HG02981 (cell line): Measurements from ENCODE around the gene ADGRD2.

Source experiments
- ATAC-seq: cut with Tn5 transposase; IDR thresholded peaks from one replicate; pipeline ENCODE4 v1.9.1; 2021; ENCODE audit warnings: mild to moderate bottlenecking, moderate library complexity; ENCODE audit not compliant: unreplicated experiment

Gene ADGRD2

GRCh38 chr9:124506931-124507879 lies 57.0 kb downstream of the ADGRD2 start, which contains the start of gene NR5A1:
Gene NR5A1, minus strand, starts transcription at chr9:124507399. Its CDS starts 4,004 bp downstream, at chr9:124503395.
- ATAC-seq, result no peak

DNA sequence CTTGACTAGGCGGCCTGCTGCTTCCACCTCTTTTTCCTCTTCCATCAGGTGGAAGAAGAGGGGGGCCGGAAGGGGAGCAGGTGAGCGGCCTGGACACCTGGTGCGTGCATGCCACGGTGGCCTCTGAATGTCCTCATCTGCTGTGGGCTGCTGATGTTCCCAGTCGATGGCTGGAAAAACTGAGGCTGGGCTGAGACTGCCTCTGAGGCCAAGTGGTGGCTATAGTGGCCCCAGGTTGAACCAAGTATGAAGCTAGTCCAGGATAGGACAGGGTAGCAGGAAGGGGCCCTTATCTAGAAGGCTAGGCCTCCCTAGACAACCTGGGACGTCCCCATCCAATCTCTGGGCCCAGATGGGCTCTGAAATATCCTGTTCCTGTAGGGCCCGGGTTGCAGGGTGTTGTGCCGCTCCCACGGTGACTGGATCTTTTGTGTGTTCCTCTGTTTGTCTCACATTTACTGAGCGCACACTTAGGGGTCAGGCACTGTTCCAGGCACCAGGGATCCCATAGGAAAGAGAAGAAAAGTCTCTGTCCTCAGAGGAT lies 57.7 kb downstream of the ADGRD2 start:
- no peak for ATAC-seq

DNA sequence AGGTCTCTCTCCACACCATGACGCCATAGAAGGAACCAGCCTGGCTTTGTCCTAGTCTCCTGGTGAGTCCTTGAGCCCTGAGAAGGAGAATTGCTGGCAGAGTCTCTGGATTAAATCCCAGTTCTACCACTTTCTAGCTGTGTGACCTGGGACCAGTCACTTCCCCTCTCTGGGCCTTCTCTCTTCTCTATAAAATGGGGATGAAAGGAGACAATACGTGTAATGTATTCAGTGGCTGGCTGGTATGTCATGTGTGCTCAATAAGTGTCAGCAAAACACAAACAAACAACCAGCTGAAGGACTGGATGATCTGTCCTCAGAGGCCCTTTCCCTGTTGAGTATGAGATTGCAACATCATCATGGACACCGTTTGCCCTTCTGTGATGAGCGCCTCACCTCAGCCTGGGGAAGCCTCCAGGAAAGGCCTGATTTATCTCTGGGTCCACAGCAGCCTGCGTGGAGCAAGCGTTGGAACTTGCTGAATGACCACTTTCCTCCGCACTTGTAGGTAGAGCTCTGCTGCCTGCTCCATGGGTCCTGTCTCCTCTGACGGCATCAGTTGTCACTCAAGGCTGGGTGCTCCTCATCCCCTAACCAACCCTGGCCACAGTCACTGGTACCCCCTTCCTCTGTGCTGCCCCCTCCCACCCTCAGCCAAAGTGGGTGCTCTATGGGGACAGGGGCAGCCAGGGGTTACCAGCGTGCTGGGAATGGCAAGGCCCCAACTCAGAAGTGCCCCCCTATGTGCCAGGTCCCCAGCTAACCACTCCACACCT lies 60.6 kb downstream of the ADGRD2 start:
- no peak for ATAC-seq

DNA sequence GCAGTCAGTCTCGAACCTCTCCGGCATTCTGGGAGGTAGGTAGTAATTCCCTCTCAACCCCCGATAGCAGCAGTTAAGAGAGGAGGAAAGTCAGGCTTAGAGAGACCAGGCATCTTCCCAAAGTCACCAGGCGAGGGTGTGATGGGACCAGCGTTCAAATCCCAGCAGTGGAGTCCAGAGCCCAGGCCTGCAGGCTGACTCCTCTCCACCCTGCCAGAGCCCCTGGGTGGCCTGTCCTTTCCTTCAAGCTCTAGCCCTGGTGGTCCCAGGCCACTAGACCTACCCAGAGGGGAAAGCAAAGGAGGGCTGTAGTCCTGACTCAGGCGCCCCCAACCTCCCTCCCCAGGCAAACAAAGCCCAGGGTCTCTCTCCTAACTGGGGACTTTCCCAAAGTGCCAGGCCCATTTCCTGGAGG lies 61.2 kb downstream of the ADGRD2 start:
- no peak for ATAC-seq

DNA sequence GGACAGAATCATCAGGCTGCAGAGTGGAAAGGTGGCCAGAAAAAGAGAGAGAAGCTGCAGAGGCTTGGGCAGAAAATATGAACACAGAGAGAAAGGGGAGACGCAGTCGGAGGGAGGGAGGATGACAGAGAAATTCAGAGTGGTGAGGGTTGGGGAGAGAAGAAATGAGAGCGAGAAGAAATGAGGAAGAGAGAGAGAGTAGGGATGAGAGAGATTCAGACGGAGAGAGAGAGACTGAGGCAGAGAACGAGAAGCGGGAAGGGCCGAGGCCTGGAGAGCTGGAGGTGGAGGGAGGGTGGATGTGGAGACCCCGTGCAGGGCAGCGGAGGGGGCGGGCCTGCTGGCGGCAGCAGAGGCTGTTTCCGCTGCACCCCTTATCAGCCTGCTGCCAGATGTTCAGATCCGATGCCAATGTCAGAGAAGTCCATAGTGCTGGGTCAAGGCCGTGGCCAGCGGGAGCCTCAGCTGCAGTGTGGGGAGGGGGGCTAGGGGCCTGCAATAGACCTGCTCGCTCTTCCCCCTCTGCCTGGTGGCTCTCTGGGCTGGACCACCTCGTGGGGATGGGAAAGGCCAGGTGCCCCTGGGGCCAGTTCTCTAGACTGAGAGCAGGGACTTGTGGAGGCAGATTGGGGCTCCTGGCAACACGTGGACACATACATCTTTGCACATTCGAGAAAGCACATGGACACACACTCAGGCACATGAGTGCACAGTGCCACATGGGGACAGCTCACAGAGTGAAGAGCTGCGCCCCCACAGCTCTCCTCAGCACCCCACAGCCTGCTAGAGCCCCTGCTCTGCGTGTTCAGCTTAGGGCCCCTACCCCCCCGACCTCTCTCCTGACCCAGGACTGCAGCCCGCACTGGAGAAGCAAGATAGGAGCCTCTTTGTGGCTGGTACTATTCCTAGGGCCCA lies 61.9 kb downstream of the ADGRD2 start:
- ATAC-seq, result no peak

DNA sequence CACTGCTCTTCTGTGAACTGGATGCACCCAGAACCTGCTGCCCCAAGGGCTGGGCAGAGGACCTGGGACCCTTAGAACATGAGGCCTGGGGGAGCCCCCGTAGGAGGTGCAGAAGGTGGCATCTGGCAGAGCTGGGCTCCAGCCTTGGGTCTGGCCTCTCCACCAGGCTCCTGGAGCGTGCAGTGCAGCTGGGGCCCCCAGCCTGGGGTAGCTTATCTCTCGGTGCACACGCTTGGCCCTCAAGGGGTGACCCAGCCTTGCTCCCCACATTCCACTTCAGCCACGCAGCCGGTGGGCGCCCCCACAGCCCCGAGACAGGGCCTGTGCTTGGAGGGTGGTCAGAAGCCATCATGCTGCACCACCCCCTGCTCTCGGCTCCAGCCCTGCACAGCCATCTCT lies 62.6 kb downstream of the ADGRD2 start:
- ATAC-seq, result no peak

DNA sequence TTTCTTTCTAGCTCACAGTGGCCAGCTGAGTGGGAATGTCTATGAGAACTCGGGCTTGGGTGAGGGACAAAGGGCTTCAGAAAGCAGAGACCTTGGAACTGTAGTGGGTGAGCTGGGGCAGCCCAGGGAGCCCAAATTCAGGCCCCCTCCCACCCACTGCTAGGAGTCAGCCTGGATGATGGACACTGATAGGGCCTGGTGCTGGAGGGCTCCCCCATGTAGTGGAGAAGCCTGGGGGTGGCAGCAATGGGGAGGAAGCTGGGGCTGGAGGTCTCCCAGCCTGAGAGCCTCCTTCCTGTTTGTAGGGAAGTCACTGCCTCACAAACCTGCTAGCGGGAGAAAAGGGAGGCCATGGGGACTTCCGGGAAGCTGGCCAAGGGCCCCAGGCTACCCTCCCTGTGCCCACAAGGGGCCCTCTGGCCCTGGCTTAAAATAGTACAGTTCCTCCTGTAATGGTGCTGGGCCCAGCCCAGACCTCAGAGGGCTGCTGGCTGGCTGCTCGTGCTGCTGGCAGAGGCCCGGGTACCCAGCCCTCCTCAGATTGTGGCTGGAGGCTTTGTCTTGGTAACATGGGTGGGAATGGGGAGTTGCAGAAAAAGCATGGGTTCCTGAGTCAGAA lies 63.2 kb downstream of the ADGRD2 start:
- ATAC-seq, result no peak

DNA sequence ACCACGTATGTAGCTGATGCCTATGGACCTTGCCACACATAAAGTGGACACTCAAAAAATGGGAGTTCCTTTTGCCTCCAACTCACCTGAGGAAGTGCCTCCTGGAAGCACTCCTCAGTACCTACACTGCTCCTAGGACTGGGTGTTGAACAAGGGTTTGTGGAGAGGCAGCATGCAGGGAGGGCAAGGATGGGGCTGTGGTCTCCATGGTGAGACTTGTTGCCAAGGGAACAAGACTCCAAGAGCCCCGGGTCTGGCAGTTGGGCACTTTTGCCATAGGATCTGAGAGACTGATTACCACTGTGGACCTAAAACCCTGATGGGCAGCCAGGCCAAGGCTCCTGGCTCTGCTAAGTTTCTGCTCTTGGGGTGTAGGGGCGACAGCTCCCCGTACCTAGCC lies 63.9 kb downstream of the ADGRD2 start:
- no peak for ATAC-seq

DNA sequence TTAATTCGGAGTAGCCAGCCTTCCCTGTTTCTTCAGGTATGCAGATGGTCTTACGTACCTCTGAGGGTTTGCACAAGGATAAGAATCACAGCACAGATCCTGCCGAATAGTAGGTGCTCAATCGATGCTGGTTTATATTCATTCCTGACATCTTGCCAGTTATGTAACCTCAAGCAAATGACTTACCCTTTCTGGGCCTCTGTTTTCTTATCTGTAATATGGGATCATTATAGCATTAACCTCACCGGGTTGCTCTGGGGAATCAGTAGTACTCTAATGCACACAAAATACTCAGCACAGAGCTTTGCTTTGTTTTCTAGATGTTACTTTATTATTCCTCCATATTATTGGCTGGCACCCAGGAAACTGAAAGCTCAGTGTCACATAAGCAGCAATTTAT lies 64.6 kb downstream of the ADGRD2 start:
- no peak for ATAC-seq

DNA sequence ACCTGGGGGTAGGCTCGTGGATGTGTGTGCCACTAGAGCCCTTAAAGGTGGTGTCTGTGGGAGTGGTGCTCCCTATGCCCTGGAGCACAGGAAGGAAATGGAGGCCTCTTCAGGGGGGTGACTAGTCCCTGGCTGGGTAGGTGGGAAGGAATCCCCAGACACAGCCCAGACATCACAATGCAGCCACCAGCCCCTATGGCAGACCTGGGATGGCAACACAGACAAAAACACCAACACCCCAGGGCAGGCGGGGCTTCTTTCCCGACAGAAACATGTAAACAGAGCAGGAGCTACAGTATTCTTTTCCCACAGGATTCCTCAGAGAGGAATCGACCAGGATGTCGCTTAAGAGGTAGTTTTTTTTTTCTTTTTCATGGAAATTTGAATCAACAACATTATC lies 67.3 kb downstream of the ADGRD2 start:
- ATAC-seq, result no peak

GRCh38 chr9:124518116-124518515 lies 67.9 kb downstream of the ADGRD2 start:
- ATAC-seq, result no peak

DNA sequence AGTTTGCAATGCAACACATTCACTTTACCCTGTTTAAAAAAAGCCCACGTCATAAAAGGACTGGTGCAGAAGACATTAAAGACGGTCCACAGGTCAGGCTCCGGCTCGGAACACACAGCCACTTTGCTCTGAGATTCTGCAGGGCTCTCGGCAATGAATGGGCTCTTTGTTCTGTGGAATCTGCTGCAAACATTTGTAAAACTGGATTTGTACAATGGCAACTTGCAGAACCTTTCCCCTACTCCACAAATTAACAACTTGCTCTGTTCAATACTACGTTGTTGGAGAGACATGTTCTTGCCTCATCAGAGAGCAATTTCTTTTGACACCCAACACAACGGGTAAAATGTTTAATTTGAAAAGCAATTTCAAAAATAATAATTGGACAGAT lies 70.0 kb downstream of the ADGRD2 start:
- ATAC-seq, result no peak

DNA sequence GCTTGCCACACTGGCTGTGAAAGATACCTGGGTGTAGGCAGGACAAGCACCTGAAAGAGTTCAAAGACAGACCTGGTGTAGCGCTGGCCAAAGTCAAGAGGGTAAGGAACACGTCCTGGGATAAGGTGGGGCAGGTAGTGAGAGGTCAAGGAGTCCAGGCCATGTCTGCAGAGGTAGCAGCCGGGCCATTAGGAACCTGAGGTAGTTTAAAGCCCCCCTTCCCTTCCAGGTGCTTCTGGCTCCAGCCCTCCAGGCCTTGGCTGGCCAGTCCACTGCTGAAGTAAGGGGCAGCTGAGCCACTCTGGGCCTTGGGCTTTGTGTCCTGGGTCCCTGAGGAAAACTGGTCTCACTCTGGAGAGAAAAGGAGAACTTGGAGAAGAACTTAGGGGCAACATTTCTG lies 70.9 kb downstream of the ADGRD2 start:
- ATAC-seq, result no peak

GRCh38 chr9:124522121-124523098 lies 72.2 kb downstream of the ADGRD2 start:
- no peak for ATAC-seq

DNA sequence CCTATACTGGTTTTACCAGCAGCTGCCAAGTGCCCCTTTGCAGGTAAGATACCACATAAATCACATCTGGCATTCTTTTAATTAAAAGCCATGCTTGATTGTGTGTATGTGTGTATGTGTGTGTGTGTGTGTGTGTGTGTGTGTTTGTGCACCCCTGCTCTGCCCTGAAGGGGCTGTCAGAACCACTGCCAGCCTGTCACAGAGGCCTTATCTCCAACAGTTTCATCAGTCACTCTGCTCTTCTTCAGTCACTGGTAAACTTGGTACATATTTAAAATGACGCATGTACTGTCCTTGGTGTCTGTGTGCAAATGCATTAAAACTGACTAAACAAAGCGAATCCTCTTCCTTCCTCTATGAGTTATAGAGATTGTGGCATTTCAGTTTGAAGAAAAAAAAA lies 75.9 kb downstream of the ADGRD2 start:
- ATAC-seq, result no peak

DNA sequence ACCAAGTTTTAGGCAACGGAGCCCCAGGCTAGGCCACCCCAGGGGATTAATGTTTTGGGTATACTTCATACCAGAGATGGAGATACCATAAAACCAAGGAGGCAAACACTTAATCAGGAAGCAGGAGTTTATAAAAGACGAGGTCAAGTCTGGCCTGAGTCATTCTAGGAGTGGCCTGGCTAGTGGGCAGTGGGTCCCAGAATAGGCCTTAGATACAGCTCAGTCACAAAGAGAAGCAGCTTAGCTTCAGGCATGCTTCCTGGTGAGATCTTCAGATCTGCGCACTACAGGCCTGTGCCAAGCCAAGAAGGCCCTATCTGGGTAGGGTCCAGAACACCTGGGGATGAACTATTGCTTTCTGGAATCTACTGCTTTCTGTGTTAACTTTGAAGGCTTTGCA lies 77.5 kb downstream of the ADGRD2 start:
- ATAC-seq, result no peak
